Urothelium cell line (cell line): ENCODE measurements around the gene SLC25A34.

Experiments used
- DNase-seq: peaks from one replicate; pipeline ENCODE4 v3.0.0; 2011; ENCODE audit warnings: low spot score, mixed read lengths
- FAIRE-seq: peaks from 2 replicates; lab custom pipeline; 2011; peaks lifted over from hg19 to GRCh38; lab: Jason Lieb, UNC

SLC25A34 gene

DNA sequence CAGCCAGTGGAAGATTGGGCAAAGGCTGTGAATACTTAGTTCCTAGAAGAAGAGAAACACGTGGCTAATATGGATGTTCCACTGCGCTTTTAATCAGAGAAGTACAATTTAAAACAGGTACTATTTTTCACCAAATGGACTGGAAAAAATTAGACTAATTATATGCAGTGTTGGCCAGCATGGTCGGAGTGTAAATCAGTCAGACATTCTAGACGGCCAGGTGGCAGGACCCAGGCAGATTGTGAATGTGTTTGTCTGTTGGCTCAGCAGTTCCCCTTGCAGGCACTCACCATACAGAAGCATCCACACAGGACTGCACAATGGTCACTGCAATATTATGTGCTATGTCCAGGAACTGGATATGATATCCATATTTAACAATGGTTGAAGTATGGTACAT, 23.9 kb upstream of the SLC25A34 start:
- FAIRE-seq = no peak
- no peak for DNase-seq

DNA sequence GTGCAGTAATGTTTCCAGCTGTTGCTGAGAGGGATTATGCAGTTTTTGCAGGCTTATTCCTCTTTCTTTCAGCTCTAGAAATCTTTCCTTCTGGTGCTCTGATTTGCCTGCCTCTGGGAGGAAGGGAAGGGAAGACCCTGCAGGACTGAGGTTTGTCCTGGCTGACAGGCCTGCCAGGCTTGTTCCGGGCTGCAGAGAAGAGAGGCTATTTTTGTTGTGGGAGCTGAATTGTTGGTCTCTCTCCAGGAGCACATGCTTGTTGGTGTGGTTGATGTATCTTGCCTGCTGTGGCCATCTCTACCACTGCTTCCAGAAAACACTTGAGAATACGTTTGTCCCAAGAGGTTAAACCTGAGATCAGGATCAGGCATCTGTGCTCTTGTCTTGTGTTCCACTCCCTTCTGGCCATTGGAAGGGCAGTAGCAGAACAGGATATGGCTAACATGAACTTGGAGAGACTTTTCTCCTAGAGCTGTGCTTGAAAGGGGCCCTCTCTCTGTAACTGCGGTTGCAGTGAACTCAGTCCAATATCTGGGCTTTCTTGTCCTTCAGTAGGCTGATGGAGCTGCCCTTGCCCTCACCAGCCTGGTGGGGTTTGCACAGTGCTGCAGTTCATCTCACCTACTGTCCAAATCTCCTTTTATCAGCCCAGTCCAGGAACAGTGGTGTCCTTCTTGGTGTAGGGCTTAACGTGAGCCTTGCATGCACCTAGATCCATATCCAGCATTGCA, 21.5 kb upstream of the SLC25A34 start:
- no peak for FAIRE-seq
- no peak for DNase-seq

DNA sequence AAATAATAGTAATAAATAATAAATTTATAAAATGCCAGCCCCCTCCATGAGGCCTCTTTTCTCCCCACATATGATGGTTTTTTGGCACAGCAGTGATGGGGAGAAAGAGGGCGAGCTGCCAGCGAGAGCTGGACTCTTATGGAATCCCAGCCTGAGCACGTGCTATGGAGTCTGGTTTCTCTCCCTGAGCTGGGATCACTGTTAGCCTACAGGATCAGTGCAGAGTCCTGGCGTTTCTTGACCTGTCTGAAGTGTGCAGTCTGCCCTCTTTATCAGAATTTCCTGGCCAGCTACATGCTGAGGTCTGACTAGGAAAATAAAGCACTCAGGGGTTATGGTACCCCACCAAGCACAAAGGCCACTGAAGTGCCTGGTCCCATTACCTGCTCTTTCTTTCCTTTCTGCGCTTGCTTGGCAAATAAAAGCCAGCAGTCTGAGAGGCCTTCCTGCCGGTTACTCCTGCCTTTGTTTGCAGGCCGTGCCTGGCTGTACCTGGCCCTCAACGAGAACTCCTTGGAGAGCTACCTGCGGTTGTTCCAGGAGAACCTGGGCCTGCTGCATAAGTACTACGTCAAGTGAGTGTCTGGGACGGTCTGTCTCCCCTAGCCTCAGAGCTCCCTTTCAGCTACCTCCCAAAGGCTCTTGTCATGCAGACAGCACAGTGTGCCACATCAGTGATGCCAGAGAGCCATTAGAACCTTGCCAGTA, 18.5 kb upstream of the SLC25A34 start:
- FAIRE-seq = no peak

DNA sequence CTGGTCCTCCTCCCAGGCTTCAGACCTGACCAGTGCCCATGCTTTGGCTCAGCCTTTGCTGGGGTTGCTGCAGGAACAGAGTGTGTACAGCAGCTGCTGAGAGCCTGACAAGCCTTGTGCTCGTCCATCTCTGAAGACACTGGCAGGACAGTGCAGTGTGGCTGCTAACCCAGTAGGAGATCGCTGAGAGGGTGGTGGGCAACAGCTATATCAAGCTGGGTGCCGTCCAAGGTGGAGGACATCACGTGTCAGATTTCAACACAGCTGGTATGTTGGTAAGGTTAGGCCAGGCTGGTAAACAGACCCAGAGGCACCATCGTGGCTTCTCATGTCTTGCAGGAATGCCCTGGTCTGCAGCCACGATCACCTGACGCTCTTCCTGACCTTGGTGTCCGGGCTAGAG, 17.9 kb upstream of the SLC25A34 start:
- FAIRE-seq (no peak), DNase-seq (no peak)

More for the DNA sequence above, 18.5 kb upstream of the SLC25A34 start:
- no peak for DNase-seq

DNA sequence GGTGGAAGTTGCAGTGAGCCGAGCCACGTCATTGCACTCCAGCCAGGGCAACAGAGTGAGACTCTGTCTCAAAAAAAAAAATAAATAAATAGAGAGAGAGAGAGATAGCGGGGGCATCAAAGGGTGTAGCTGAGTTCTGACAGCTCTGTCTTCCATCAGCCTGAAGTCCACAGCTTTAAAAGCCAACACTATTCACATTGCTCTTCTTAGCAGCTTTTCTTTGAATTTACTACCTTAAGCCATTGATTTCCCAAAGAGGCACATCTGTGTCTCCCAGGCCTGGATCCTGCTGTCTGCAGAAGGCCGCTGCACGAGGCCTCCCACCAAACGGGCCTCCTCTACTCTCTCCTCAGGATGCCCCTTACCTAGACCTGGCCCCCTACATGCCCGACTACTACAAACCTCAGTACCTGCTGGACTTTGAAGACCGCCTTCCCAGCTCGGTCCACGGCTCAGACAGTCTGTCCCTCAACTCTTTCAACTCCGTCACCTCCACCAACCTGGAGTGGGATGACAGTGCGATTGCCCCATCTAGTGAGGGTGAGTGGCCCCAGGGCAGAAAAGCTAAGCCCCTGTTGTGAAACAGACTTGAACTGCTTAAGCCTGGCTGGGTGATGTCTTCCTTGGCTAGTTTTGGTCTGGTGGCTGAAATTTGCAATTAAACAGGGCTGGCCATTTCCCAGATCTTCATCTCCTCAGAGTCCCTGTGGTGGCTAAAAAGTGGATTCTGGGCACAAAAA, 16.5 kb upstream of the SLC25A34 start:
- FAIRE-seq (no peak), DNase-seq (no peak)

DNA sequence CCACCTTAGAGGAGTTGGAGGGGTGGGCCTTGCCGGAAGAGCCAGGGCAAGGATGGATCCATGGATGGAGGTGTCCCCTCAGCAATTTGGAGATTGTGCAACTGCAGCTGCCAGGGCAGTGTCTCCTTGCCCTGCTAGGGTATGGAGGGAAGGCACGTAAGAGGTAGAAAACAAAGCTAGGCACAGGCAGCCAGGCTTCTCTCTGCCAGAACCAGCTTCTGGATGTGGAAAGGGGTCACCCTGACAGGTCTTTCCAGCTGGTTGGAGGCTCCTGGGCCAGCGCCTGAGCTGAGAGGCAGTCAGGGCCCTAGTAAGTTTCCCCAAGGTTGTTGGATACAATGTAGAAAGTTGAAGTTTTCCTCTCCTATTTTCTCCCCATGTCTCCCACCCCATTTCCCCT, 15.2 kb upstream of the SLC25A34 start:
- FAIRE-seq = no peak
- DNase-seq = no peak

DNA sequence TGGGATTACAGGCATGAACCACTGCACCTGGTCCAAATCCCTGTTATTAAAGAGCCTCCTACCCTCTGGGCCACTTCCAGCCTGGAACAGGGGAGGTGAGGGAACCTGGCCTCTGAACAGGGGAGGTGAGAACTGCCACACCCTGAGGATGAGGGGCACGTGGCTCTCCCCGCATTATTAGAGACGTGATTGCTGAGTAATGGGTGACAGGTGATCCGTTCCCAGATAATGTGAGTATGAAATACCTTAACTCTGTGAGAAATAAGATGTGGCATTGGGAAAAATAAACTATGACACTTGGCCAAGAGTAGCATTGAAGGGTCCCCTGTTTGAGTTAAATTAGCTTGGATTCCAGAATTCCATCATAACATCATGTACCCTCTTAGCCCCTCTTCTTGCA, 13.6 kb upstream of the SLC25A34 start:
- FAIRE-seq = no peak
- no peak for DNase-seq

DNA sequence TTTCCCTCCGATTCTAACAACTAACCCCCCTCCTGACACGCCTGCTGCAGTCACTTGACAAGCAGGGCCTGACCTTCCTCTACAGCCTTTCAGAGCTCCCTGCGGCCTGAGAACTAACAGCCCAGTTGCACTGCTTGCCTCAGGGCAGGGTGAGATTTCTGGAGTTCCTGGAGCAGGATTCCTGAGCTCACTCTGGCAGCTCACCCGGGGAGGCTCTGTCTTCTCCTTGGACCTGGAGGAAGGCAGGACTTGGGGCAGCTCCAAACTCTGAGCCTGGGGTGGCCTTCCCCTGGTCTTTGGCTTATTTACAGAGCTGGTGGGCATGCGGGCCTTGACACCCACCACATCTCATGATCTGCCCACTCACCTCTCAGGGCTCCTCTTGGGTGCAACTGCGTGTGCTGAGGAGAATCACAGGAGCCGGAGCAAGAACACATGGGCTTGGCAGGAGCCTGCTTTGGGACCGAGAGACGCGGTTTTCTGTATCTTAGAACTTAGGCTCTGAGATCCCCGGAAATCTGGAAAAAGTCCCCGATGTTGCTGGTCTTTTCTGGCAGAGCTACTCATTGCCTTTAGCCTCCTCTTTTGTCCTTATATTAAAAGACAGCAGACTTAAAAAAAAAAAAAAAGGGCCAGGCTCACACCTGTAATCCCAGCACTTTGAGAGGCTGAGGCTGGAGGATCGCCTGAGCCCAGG, 13.1 kb upstream of the SLC25A34 start:
- FAIRE-seq = no peak

DNA sequence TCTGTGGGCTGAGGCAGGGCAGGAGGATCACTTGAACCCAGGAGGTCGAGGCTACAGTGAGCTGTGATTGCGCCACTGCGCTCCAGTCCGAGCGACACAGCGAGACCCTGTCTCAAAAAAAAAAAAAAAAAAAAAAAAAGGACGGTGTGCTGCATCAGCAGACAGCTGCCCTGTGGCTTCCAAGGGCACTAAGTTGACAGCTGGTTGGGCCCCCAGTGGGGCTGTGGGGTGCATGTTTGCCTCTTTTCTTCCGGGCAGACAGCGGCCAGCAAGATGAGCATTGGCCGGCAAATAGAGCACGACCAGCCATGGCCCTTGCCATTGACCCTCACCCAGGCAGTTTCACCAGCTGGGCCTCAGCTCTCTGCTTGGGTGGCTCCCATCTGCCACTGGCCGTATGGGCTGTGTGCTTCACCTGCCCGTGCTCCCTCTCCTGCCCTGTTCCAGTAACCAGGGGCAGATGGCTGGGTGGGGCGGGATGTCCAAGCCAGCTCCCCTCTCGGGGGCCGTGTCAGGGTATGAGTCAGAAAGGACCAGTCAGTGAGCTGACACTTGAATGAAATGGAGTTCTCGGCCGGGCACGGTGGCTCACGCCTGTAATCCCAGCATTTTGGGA, 12.3 kb upstream of the SLC25A34 start:
- no peak for DNase-seq
- FAIRE-seq = no peak

More for the DNA sequence above, 13.1 kb upstream of the SLC25A34 start:
- DNase-seq = no peak

DNA sequence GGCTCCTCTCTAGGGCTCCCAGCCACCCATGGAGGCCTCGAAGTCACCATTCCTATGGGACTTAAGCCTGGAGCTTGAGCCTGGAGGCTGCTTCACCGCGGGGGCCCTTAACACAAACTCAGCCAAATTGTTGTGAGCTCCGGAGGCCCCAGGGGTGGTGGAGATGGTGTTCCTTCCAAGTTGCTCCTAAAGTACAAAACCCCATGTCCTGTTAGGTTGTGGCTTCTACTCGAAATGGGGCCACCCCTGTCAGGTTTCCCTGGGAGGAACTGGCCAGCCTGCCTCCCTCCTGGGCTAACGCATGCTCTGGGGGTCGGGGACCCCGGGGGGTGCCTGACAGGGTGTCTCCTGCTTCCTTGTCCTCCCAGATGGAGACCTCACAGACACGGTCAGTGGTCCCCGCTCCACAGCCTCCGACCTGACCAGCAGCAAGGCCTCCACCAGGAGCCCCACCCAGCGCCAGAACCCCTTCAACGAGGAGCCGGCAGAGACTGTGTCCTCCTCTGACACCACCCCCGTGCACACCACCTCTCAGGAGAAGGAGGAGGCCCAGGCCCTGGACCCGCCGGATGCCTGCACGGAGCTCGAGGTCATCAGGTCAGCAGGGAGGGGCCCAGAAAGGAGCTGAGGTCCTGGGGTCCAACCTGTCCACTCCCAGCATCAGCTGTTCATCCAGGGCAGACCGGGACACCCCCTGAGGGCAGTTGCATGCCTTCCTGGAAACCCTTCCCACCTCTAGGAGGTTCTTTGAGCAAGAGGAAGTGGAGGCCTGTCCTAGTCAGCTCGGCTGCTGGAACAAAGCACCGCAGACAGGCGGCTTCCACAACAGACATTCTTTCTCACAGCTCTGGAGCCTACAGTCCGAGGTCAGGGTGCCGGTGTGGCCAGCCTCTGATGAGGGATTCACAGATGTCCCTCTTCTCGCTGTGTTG, 10.8 kb upstream of the SLC25A34 start:
- FAIRE-seq (no peak), DNase-seq (no peak)

DNA sequence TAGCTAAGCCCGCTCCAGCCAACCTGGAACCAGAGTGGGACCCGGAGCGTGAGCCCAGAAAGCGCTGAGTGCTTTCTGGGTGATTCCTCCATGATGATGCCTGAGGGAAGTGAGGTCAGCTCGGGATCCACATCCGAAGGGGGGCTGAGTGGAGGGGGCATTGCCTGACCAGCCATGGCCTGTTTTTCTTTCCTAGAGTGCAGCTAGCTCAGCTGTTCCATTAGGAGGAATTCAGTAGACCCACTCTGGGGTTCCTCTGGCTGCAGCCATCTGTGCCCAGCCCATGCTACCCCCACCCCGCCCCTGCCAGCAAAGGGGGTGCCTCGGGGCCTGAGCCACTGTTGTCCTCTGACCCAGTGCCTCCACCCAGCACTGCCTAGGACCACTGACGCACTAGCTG, 9.6 kb upstream of the SLC25A34 start:
- DNase-seq = no peak
- no peak for FAIRE-seq

DNA sequence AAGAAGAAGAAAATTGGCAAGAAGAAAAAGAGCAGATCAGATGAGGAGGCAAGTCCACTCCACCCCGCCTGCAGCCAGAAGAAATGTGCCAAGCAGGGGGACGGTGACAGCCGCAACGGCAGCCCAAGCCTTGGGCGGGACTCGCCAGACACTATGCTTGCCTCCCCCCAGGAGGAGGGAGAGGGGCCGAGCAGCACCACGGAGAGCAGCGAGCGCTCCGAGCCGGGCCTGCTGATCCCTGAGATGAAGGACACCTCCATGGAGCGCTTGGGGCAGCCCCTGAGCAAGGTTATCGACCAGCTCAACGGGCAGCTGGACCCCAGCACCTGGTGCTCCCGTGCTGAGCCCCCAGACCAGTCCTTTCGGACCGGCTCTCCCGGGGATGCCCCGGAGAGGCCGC, 9.0 kb upstream of the SLC25A34 start:
- no peak for FAIRE-seq
- DNase-seq = no peak

DNA sequence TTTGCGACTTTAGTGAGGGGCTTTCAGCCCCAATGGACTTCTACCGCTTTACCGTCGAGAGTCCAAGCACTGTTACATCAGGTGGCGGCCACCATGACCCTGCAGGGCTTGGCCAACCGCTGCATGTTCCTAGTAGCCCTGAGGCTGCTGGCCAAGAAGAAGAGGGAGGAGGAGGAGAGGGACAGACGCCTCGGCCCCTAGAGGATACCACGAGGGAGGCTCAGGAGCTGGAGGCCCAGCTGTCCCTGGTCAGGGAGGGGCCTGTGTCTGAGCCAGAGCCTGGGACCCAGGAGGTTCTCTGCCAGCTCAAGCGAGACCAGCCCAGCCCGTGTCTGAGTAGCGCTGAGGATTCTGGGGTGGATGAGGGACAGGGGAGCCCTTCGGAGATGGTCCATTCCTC, 8.6 kb upstream of the SLC25A34 start:
- DNase-seq = no peak
- no peak for FAIRE-seq

DNA sequence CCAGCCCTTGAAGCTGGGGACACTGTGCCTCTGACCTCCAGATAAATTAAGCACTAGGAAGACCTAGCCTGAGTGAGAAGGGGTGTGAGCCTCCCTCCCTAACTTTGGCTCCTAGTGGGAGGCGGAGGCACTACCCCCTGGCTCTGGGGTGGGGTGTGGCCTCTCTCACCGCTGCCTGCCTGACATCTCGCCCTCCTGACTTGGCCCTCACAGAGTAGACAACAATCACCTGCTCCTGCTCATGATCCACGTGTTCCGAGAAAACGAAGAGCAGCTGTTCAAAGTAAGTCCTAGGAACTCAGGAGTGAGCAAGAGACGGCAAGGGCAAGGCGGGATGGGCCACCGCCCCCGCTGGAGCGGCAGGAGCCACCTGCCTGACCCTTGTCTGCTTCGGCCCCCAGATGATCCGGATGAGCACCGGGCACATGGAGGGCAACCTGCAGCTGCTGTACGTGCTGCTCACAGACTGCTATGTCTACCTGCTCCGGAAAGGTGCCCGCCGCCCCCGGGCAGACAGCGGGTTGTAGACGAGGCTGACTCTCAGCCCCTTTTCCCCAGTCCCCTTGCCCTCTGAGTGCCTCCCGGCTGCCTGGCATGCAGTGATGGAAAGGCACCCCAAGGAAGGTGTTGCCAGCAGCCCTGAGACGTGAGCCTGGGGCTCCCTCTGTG, 8.1 kb upstream of the SLC25A34 start:
- peak; percentile 61 for FAIRE-seq
- DNase-seq = no peak

DNA sequence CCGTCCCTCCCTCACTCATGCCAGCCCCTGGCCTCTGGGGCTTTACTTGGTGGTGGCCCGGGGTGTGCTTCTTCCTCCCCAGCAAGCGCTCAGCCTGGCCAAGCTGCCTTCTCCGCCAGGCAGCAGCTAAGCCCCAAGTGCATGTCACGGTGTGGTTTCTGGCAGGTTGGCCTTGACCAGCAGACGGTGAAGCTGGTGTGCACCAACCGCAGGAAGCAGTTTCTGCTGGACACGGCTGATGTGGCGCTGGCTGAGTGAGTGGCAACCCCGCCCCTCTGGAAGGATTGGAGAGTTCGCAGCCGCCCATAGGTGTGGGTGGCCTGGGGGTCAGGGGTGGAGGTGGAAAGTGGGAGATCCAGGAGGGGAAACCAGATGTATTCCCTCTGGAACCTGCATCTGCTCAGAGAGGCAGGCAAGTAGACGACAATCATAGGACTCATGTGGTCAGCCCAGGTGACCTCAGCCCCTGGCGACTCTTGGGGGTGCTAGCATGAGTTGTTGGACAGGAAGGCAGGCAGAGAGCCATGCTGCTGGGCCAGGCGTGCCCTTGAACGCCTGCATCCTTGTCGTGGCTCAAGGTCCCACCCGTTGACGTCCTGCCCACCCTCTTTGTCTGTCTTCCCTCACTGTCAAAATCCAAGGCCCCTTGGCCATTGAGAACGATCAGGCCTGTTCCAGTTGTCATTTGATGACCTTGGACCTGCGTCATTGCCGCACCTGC, 7.0 kb upstream of the SLC25A34 start:
- DNase-seq = no peak
- FAIRE-seq = no peak

DNA sequence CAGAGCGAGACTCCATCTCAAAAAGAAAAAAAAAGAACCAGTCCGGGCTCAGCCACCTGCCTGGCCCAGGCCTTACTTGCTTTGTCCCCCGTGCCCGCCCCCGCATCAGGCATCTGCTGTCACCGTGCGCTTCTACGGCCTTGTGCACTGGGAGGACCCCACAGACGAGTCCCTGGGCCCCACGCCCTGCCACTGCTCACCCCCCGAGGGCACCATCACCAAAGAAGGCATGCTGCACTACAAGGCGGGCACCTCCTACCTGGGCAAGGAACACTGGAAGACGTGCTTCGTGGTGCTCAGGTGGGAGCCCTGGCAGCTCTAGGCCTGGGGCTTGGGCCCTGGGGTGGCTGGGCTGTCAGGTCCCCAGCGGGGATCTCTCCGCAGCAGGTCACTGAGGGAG, 5.6 kb upstream of the SLC25A34 start:
- FAIRE-seq (no peak), DNase-seq (no peak)

DNA sequence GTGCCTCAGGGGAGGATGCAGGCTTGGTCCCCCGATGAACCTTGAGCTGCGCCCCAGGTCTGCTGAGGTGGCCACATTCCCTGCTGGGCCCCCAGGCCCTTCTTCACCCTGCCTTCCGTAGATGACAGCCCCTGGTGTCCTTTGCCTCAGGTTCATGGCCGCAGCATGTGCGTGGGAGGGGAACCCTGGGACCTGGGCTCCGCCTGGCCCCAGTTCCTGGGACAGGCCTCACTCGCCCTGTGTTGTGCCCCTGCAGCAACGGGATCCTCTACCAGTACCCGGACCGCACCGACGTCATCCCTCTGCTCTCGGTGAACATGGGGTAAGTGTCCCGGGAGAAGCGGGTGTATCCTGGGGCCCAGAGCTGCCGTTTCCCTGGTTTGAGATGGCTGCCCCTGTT, 5.1 kb upstream of the SLC25A34 start:
- FAIRE-seq = no peak
- DNase-seq = no peak
